ENCODE data around the gene ARL13B.
"Not testable (repeated sequence)": the region's sequence is repeated elsewhere in the genome, so short reads cannot be mapped to it uniquely, and the experiment has no call there.

Gene ARL13B

GRCh38 chr3:93979850-93980676 lies at the start of gene ARL13B:
TSS of gene ARL13B (plus strand) at chr3:93980155. CDS start at chr3:93980424, 269 bp downstream.
- DNase-seq = peak; percentile 96

- no peak for DNase-seq
Observed at GRCh38 chr3:93931597-93932229, 48.2 kb upstream of the ARL13B start.

GRCh38 chr3:93934366-93935046 lies 45.4 kb upstream of the ARL13B start:
- DNase-seq = no peak

GRCh38 chr3:93936549-93936948 lies 43.4 kb upstream of the ARL13B start:
- DNase-seq = no peak

GRCh38 chr3:93937485-93937884 lies 42.5 kb upstream of the ARL13B start:
- DNase-seq = not testable (repeated sequence)

- DNase-seq = not testable (repeated sequence)
Observed at GRCh38 chr3:93949958-93950357, 30.0 kb upstream of the ARL13B start.

GRCh38 chr3:93961026-93961425 lies 18.9 kb upstream of the ARL13B start:
- DNase-seq = no peak

GRCh38 chr3:93961489-93961888 lies 18.5 kb upstream of the ARL13B start:
- DNase-seq = no peak

- no peak for DNase-seq
Observed at GRCh38 chr3:93962798-93963197, 17.2 kb upstream of the ARL13B start.

GRCh38 chr3:93965106-93965505 lies 14.8 kb upstream of the ARL13B start:
- DNase-seq = not testable (repeated sequence)

GRCh38 chr3:93969443-93969842 lies 10.5 kb upstream of the ARL13B start:
- DNase-seq = no peak

- DNase-seq = no peak
Observed at GRCh38 chr3:93969997-93970396, 10.0 kb upstream of the ARL13B start.

- peak; percentile 42 for DNase-seq
Observed at GRCh38 chr3:93973131-93974126, 6.5 kb upstream of the ARL13B start, which contains the start of gene PROS1. TSS of gene PROS1 (minus strand) at chr3:93973896. CDS start at chr3:93973749, 147 bp downstream.

- DNase-seq = no peak
Observed at GRCh38 chr3:93981649-93982048, 1.7 kb downstream of the ARL13B start.

- DNase-seq = no peak
Observed at GRCh38 chr3:93983408-93983807, 3.5 kb downstream of the ARL13B start.

GRCh38 chr3:93984618-93985017 lies 4.7 kb downstream of the ARL13B start:
- no peak for DNase-seq

- no peak for DNase-seq
Observed at GRCh38 chr3:93988283-93988682, 8.3 kb downstream of the ARL13B start.

- DNase-seq = no peak
Observed at GRCh38 chr3:93988764-93989163, 8.8 kb downstream of the ARL13B start.

GRCh38 chr3:93989241-93989640 lies 9.3 kb downstream of the ARL13B start:
- DNase-seq = no peak

- DNase-seq = no peak
Observed at GRCh38 chr3:93991631-93992030, 11.7 kb downstream of the ARL13B start.

GRCh38 chr3:93992207-93992606 lies 12.3 kb downstream of the ARL13B start:
- DNase-seq = no peak

GRCh38 chr3:93994056-93994455 lies 14.1 kb downstream of the ARL13B start:
- no peak for DNase-seq
